ENCODE results near the gene FLRT3.

The FLRT3 gene

DNA sequence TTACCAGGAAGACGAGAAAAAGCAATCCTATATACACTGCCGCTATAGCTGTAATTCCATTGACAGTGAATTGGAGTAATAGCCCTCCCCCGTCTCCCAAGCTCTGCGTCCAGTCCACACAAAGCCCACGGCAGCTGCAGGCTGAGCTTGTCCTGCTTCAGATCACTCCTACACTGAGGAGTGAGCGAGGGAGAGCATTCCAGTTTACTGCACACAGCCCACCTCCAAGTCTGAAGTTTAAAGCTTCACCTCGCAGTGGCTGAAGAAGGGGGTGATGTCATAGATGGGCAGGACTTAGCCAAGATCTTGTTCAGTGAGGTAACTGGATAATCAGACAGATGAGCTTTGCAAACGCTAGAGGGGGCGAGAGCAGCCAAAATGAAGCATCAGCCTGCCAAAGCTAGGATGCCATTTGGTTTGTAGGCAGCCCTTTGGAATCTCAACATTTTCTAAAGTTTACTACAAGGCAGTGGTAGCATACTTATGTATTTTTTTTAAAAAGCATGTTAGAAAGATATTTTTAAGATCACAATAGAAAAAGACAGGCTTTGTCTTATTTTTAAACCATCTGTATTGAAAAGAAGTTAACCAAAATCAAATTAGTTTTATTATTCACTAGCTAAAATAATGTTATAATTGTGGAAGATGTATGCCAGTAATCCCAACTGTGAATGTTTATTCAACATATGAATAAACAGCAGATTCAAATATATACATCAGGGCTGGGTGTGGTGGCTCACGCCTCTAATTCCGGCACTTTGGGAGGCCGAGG is at the start of gene FLRT3:
FLRT3 (minus strand) TSS at position 213 of the 772 bp plus-strand sequence. CDS start 10,106 bp downstream, outside the sequence.
- peak; percentile 12 for DNase-seq

GRCh38 chr20:14386726-14387125 is 49.3 kb upstream of the FLRT3 start:
- no peak for DNase-seq

GRCh38 chr20:14385176-14385740 is 47.8 kb upstream of the FLRT3 start:
- DNase-seq: no peak

DNA sequence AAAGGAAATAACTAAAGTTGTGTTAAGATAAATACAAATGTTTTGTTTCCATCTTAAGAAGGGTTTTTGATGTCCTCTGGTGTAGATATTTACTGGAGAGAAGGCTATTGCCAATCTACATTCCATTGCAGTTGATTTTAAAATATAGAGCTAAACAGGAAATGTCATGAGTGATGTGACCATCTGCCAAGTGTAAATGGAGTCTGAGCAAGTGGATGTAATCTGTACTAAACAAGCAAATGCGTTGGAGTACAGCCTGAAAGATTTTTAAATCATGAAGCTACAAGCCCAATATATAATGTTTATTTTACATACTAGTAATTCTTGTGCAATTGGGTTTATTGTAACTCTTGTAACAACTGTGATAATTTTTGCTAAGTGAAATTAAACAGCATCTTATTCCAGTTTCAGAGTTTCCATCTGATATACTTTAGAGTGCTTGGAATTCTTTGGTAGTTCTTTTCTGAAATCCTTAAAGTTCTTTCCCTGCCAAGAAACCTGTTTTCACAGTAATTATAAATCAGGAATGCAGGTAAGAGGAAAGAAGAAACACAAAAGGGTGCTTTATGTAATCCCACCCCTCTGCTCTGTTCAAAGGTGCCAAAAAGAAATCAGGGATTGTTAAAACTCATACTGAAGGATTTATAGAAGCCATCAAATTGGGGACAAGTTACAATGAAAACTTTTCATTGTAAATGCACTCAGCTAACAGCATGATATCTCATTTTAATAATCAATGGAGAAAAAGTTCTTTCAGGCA is 47.2 kb upstream of the FLRT3 start:
- DNase-seq: no peak

DNA sequence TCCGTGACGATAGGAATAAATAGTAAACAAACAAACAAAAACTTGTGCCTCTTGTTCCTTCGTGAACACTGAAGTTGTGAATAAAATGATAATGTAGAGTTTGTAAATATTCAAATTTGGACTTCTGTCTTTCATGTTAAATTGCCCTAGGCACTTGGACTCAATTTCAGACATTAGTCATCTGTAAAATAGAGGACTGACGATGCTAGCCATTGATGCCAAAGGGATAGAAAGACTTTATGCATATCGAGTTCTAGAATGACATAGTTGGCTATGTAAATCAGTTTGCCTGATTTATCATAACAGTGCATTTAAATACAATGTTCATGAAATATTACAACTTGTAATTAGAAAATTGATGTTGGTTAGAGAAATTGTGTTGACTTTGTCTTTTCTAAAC is 45.9 kb upstream of the FLRT3 start:
- DNase-seq: no peak

- no peak for DNase-seq
Measured at GRCh38 chr20:14378326-14378725, 40.9 kb upstream of the FLRT3 start.

DNA sequence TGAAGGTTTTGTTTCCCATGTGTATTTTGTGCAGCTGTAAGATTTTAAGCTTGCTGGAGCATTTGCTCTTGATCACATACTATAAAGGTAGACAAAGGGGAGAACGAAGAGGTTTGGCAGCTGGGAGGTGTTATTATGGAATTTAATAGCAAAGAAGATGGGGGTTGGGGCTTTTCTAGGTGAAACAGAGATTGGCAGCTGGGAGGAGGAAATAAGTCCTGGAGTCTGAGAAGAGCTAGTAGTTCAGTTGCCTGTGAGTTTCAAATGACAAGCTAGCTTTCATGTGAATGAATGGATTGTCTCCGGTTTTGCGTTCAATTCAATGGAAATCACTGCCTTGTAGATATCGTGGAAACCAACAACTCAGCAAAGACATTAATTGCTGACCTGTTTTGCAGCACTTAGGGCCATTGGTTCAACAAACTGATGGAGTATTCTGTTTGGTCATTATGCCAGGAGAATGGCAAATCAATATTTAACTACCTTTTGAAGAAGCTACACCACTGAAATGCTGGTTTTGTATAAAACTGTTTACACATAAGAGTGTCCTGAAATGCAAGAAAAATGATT is 38.1 kb upstream of the FLRT3 start:
- no peak for DNase-seq

GRCh38 chr20:14374196-14374595 is 36.8 kb upstream of the FLRT3 start:
- DNase-seq: no peak

- DNase-seq: no peak
Measured at GRCh38 chr20:14361509-14362345, 24.3 kb upstream of the FLRT3 start.

DNA sequence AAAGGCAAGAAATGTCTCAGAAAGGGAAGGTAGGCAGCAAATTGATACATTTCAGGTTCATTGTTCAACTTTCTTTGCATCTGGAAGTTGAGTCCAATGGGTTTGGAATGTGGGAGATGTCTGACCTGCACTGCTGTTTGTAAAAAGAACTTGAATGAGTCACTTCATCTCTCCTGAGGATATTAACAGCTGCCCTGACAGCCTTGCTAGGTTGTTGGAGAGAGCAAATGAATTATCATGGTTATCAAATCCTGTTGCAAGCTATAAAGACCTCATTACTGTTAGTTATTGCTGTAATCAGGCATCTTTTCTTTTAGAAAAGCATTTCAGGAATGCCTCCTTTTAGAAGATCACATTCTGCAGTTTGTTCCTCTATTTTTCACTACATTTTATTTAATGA is 23.0 kb upstream of the FLRT3 start:
- no peak for DNase-seq

DNA sequence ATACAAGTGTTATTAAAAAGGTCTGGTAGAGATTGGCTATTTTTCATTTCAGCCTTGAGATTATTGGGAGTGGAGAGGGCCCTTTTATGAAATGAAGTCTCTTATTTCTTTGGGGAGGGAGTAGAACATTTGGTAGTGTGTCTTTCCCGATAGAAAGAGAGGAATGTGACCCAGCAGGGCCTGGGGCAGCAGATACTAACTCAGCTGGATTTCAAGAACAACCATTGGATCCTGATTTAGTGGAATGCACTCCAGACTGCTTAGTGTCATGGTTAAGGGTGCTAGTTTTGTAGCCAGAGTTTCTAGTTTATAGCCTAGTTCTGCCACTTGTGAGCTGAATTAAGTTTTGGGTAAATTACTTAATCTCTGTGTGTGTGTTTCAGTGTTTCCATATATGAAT is 18.4 kb upstream of the FLRT3 start:
- no peak for DNase-seq

DNA sequence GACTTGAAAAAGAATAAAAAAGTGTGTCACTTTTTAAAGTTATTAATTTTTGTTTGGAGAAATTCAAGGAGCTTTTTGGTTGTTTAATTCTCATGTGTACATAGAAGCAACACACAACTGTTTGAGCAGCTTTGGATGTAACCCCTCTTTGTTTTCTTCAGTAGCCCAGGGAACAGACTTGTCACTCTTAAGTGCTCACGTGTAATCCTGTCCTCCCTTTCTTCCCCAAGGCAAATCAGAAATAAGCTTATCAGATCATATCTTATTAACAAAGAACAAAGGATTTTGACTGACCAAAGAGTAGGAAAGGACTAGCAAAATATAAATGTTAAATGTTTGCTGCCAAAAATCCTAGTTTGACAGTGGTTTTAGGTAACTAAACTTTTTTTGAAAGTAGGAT is 7.3 kb upstream of the FLRT3 start:
- DNase-seq: no peak

GRCh38 chr20:14343491-14344065 is 6.2 kb upstream of the FLRT3 start:
- no peak for DNase-seq

DNA sequence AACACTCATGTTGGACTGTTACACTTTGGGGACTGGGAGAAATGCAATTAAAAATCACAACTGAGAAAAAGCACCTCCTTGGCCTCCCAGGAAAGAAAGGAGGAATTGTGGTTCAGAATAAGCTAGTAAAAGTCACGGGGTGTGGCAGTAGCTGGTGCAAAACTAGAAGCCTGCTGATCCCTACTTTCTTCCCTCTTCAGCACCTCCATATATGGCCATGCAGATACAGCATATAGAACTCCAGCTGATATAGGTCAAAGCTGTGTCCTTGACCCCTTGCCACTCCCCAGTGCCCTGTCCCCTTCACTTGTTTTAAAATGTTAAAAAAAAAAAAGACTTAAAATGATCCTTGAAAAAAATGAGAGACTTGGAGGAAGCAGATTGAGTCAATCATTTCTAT is 5.5 kb upstream of the FLRT3 start:
- no peak for DNase-seq

DNA sequence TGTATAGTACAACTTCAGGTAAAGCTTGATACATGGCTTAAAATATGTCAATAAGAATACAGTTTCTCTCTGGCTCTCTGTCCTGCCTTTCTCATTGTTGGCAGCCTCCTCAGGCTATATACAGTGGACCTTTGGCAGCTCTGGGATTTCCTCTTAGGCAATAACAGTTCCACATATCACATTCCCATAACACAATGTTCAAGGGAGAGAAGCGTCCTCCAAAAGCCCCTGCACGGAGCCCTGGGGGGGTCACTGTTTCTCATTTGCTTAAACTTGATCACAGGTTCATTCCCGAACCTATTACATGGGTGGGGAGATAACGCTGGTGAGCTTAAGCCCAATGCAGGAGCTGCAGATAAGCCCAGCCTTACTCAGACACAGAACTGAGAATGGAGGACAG is 4.4 kb upstream of the FLRT3 start:
- DNase-seq: no peak

DNA sequence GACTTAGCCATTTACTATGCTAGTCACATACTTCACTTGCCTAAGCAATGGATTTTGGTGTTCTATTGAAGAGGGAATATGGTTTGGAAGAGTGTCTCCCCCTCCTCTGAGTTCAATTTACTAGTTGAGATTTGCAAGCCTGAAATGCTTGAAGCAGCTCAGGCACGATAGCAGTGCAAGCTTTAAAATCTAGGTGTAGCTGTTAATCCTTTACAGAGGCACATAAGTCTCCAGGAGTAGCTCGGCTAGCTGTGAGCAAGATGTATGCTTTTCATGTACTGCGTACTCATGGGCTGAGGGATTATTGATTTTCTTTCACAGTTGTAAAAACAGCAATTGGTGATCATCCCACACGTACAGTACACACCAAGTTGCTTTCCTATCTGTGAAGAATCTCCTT is 726 bp downstream of the FLRT3 start:
- DNase-seq: no peak

- DNase-seq: no peak
Measured at GRCh38 chr20:14335052-14335451, 2.4 kb downstream of the FLRT3 start.

- no peak for DNase-seq
Measured at GRCh38 chr20:14334306-14334930, 3.0 kb downstream of the FLRT3 start.

GRCh38 chr20:14333721-14334120 is 3.7 kb downstream of the FLRT3 start:
- DNase-seq: no peak

- no peak for DNase-seq
Measured at GRCh38 chr20:14332866-14333265, 4.5 kb downstream of the FLRT3 start.

GRCh38 chr20:14331646-14332045 is 5.8 kb downstream of the FLRT3 start:
- no peak for DNase-seq

DNA sequence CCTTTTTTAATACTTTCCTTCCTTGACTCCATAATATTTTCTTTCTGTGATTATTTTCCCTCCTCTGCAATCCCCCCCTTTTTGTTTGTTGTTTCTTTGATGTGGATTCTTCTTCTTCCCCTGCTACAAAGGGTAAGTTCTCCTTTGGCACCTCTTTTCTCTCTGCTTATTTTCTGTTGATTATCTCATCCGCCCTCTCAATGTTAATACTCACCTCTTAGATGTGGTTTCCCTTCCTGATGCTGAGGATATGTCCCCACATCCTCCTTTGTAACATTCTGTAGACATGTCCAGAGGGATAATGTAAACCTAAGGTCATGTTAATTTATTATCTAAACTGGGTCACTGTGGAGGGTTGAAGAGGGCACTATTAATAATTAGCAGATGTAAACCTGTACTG is 17.7 kb downstream of the FLRT3 start:
- no peak for DNase-seq
